ENCODE results near the gene PHLDA2. TPM values are rescaled to one million over a fixed set of nuclear protein-coding genes. Genes with fewer than 3 reads are reported as not detected.

PHLDA2 gene
- total and polyA plus RNA-seq, 2 donors from 2014 or later = 9.0 to 19.7 TPM

DNA sequence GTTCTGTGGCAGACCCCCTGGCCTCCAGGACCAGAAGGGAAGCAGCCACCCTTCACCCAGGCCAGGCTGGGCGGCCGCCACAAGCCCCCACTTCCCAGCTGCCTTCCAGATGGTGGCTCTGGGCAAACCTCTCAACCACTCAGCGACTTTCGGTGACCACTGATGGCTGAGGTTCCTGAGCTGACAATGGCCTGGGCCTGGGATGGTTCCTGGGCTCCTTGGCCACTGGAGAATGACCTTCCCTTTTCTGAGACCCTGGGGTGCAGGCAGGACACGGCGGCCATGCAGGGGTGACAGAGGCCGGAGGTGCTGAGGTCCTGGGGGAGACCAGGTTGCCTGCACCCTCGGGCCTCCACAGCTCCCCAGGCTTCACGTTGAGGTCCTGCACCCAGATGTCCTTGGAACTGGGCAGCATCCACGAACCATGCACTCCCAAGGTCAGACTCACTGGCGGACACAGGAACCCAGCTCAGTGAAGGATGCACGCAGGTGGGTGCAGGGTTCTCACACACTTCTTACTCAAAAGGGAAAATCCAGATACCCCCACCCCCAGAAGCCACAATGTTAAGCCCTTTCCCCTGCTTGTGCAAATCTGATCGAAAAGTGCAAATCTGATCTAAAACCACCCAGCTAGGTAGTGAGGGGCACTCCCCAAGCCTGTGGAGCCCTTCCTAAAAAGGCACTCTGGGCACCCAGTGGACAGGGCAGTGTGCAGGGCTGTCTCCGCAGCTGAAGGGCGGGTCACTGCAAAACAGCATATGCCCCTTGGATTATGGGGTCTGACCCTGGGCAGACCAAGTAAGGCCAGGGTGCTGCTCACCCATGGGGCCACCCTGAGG lies 13.9 kb upstream of the PHLDA2 start:
- no peak overlapping the region for H3K27ac ChIP-seq (ENCODE audit: low read depth in 2 of 2, low read length in 2 of 2)
- peaks cover 0 to 29% (median 18%) of the 10 kb centered on the region in 3 donors for H3K4me1 ChIP-seq (ENCODE audit: control insufficient read depth in 2 of 3, insufficient read depth in 2 of 3, low read depth in 1 of 3, low read length in 3 of 3)
- DNase-seq (no peak), FAIRE-seq (no peak)
- no peaks in the 10 kb centered on the region for H3K27me3 ChIP-seq (ENCODE audit: control insufficient read depth, insufficient read depth, low read length)
- H3K36me3 ChIP-seq (ENCODE audit: control insufficient read depth in 2 of 3, insufficient read depth in 3 of 3, low read length in 3 of 3) = peaks cover 0 to 13% (median 0%) of the 10 kb centered on the region in 3 donors
- H3K4me3 ChIP-seq (ENCODE audit: low read length in 3 of 3) = no peak overlapping the region
- H3K9ac ChIP-seq (ENCODE audit: low read length in 3 of 3) = no peak overlapping the region
- no peak for TF ChIP-seq CTCF (IDR thresholded peaks at IDR 0.05; ENCODE audit: borderline replicate concordance, extremely low read depth, insufficient read depth)
- intact Hi-C loops (cut with DNase I) = no loop called here
- H3K9me3 ChIP-seq (ENCODE audit: control insufficient read depth in 2 of 3, insufficient read depth in 1 of 3, low read length in 3 of 3) = peaks cover 0 to 2% (median 0%) of the 10 kb centered on the region in 3 donors

DNA sequence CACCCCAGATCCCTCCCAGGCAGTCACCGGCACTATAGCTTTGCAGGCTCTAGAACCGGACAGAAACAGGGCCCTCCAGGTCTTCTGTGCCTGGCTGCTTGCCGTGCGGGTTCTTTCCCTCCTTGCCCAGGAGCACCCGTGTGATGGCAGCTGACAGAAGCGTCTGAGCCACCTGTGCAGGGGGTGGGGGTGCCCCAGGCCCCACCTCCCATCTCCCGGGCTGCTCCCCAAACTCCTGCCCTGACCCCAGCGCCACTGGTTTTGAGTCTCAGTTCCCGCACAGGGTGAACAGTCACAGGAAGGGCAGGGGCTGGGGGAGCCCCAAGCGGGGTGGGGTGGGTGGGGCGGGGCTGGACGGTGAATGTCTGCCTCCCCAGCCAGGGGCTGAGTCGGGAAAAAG lies 13.2 kb upstream of the PHLDA2 start:
- no peak overlapping the region for H3K9ac ChIP-seq (ENCODE audit: low read length in 3 of 3)
- H3K4me1 ChIP-seq (ENCODE audit: control insufficient read depth in 2 of 3, insufficient read depth in 2 of 3, low read depth in 1 of 3, low read length in 3 of 3) = peaks cover 0 to 29% (median 18%) of the 10 kb centered on the region in 3 donors
- peaks cover 3 to 7% (median 6%) of the 10 kb centered on the region in 3 donors for H3K9me3 ChIP-seq (ENCODE audit: control insufficient read depth in 2 of 3, insufficient read depth in 1 of 3, low read length in 3 of 3)
- DNase-seq (peak in 2 of 5 donors; percentile 40 to 68), FAIRE-seq (no peak)
- no peaks in the 10 kb centered on the region for H3K27me3 ChIP-seq (ENCODE audit: control insufficient read depth, insufficient read depth, low read length)
- no peak overlapping the region for H3K27ac ChIP-seq (ENCODE audit: low read depth in 2 of 2, low read length in 2 of 2)
- H3K36me3 ChIP-seq (ENCODE audit: control insufficient read depth in 2 of 3, insufficient read depth in 3 of 3, low read length in 3 of 3) = peaks cover 0 to 8% (median 0%) of the 10 kb centered on the region in 3 donors
- intact Hi-C loops (cut with DNase I) = no loop called here
- no peak for TF ChIP-seq CTCF (IDR thresholded peaks at IDR 0.05; ENCODE audit: borderline replicate concordance, extremely low read depth, insufficient read depth)
- H3K4me3 ChIP-seq (ENCODE audit: low read length in 3 of 3) = no peak overlapping the region

DNA sequence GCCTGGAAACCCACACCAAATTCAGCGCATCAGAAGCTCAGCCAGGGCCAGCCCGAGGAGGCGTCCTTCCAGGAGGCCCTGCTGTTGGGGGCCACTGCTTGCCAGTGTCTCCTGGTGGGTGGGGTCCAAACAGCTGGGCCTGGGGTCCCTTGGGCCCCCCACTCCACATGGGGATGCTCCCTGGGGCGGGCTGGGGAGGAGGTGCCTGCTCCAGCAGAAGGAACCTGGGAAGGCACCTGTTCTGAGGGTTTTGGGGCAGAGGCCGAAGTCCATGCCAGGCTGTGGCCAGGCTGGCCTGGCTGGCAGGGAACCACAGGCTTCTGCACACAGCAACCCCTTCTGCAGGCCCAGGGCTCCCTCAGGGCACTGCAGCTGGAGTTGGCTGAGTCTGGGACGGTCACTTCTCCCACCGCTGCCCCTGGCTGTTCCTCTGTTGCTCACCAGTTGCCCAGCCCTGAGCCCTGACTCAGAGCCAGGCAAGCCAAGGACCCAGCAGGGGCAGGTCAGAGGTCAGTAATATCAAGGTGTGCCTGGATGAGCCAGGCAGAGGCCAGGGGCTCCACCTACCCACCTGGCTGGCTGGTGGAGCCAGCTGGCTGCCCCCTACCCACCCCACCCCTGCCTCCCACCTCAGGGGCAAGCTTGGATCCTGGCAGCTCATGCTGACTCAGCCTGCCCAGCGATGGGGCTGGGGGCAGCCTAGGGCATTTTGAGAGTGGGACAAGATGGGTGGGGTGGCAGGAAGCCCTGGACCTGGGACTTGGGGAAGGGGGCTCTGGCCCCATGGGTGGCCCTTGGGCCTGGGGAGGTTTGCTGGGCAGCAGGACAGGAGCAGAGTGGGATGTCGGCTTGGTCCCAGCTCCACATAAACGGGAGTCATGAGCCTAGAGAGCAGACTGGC lies 12.0 kb upstream of the PHLDA2 start:
- FAIRE-seq = no peak
- intact Hi-C loops (cut with DNase I) = no loop called here
- Histone ChIP-seq H3K27me3 (ENCODE audit: control insufficient read depth, insufficient read depth, low read length) (no peaks in the 10 kb centered on the region), H3K4me1 (ENCODE audit: control insufficient read depth in 2 of 3, insufficient read depth in 2 of 3, low read depth in 1 of 3, low read length in 3 of 3) (peaks cover 0 to 29% (median 18%) of the 10 kb centered on the region in 3 donors), H3K9ac (ENCODE audit: low read length in 3 of 3) (no peak overlapping the region), H3K4me3 (ENCODE audit: low read length in 3 of 3) (no peak overlapping the region), H3K9me3 (ENCODE audit: control insufficient read depth in 2 of 3, insufficient read depth in 1 of 3, low read length in 3 of 3) (peaks cover 3 to 7% (median 7%) of the 10 kb centered on the region in 3 donors), H3K27ac (ENCODE audit: low read depth in 2 of 2, low read length in 2 of 2) (peak overlapping the region; percentile 69 to 76), H3K36me3 (ENCODE audit: control insufficient read depth in 2 of 3, insufficient read depth in 3 of 3, low read length in 3 of 3) (peaks cover 0 to 5% (median 0%) of the 10 kb centered on the region in 3 donors)
- no peak for TF ChIP-seq CTCF (IDR thresholded peaks at IDR 0.05; ENCODE audit: borderline replicate concordance, extremely low read depth, insufficient read depth)
- DNase-seq = peak in 2 of 5 donors; percentile 64 to 85
